ENCODE results near the gene DCTN5. TPM values are rescaled to one million over a fixed set of nuclear protein-coding genes. Genes with fewer than 3 reads are reported as not detected.
A peak's percentile ranks its signal among the peaks of the same experiment; 100 is the strongest.

The DCTN5 gene
- total and polyA plus RNA-seq, 2 of the 13 experiments (the other 11 are each of a cell fraction or from before 2014, with no cell fraction given): 105 to 207 TPM

DNA sequence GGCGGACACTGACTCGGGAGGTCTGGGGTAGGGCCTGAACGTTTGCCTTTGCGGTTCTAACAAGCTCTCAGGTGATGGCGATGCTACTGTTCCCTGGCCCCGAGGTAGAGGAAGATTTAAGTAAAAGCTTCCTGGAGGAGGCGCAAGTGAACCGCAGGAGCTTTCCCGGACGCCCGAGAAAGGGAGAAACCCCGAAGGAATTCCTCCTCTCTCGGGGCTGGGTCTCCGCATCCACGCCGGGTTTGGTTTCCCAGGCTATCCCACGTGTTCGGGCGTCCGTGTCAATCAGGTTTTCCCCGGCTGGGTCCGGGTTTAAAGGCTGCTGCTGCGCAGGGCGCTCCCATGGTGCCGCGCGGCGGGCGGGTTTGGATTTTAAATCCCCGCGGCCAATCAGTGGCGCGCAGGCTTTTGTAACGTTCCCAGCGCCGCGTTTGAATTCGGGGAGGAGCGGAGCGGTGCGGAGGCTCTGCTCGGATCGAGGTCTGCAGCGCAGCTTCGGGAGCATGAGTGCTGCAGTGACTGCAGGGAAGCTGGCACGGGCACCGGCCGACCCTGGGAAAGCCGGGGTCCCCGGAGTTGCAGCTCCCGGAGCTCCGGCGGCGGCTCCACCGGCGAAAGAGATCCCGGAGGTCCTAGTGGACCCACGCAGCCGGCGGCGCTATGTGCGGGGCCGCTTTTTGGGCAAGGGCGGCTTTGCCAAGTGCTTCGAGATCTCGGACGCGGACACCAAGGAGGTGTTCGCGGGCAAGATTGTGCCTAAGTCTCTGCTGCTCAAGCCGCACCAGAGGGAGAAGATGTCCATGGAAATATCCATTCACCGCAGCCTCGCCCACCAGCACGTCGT lies 37.4 kb downstream of the DCTN5 start, which contains the start of gene PLK1 (continued):
- TF ChIP-seq PRDM15 (CRISPR knock-in tag; IDR thresholded peaks at IDR 0.05) (peak; percentile 64; the same call in 1 of the 2 replicates), NFKB2 (CRISPR knock-in tag; IDR thresholded peaks at IDR 0.05; ENCODE audit: borderline replicate concordance) (peak; percentile 64; the same call in 1 of the 2 replicates), GATAD2A (CRISPR knock-in tag; IDR thresholded peaks at IDR 0.05) (no peak; the same call in none of the 2 replicates), GABPB1 (CRISPR knock-in tag; IDR thresholded peaks at IDR 0.05) (peak; percentile 83), TARDBP (CRISPR knock-in tag; IDR thresholded peaks at IDR 0.05) (peak; percentile 98), ZNF737 (CRISPR knock-in tag; IDR thresholded peaks at IDR 0.05; ENCODE audit: borderline replicate concordance) (0 out of 2 replicates have a peak, but pooled peaks have one; percentile 75), ZBTB39 (CRISPR knock-in tag; IDR thresholded peaks at IDR 0.05) (no peak), HOMEZ (CRISPR knock-in tag; IDR thresholded peaks at IDR 0.05; ENCODE audit: low read depth) (peak; percentile 75), RFX3 (CRISPR knock-in tag; IDR thresholded peaks at IDR 0.05) (no peak; the same call in 1 of the 2 replicates), NFIC (IDR thresholded peaks at IDR 0.05; ENCODE audit: low read length) (peak; percentile 23; the same call in 1 of the 2 replicates), SIN3A (IDR thresholded peaks at IDR 0.05; ENCODE audit: borderline replicate concordance, low read depth, low read length) (peak; percentile 100), ZNF446 (CRISPR knock-in tag; IDR thresholded peaks at IDR 0.05) (0 out of 2 replicates have a peak, but pooled peaks have one; percentile 33), KDM2A (CRISPR knock-in tag; IDR thresholded peaks at IDR 0.05; ENCODE audit: borderline replicate concordance, low read depth) (peak; percentile 99), ZFP41 (CRISPR knock-in tag; IDR thresholded peaks at IDR 0.05; ENCODE audit: borderline replicate concordance) (0 out of 2 replicates have a peak, but pooled peaks have one; percentile 37), ZNF124 (CRISPR knock-in tag; IDR thresholded peaks at IDR 0.05) (peak; percentile 94), KDM3A (CRISPR knock-in tag; IDR thresholded peaks at IDR 0.05; ENCODE audit: low read depth) (peak; percentile 91), ZEB1 (IDR thresholded peaks at IDR 0.05; ENCODE audit: insufficient replicate concordance, low read depth) (peak; percentile 53)
